Measurements from ENCODE around the gene MT1B.

Gene MT1B

DNA sequence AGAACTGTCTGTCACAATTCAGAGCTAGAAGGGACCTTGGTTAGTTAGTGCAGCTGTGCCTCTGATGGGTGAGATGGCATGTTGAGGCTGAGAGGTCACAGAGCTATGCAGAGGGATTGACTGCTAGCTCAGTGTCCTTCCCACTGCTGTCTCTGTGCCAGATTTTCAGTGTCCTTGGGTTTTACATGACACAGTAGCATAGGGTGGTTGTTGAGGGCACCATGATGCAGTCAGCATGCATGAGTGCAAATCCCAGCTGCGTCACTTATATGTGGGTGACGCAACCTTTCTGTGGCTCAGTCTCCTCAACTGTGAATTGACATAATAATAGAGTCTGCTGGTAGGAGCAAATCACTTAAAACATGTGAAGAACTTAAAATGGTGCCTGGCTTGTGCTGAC, 10.5 kb upstream of the MT1B start:
- peaks cover 73% of the 10 kb centered on the region for H3K27me3 ChIP-seq (ENCODE audit: control insufficient read depth, low read length)
- no peaks in the 10 kb centered on the region for H3K9me2 ChIP-seq (replicated peaks; ENCODE audit: control insufficient read depth, low read length)
- TF ChIP-seq, protein P1, sequence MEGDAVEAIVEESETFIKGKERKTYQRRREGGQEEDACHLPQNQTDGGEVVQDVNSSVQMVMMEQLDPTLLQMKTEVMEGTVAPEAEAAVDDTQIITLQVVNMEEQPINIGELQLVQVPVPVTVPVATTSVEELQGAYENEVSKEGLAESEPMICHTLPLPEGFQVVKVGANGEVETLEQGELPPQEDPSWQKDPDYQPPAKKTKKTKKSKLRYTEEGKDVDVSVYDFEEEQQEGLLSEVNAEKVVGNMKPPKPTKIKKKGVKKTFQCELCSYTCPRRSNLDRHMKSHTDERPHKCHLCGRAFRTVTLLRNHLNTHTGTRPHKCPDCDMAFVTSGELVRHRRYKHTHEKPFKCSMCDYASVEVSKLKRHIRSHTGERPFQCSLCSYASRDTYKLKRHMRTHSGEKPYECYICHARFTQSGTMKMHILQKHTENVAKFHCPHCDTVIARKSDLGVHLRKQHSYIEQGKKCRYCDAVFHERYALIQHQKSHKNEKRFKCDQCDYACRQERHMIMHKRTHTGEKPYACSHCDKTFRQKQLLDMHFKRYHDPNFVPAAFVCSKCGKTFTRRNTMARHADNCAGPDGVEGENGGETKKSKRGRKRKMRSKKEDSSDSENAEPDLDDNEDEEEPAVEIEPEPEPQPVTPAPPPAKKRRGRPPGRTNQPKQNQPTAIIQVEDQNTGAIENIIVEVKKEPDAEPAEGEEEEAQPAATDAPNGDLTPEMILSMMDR (IDR thresholded peaks at IDR 0.05; ENCODE audit: low read depth, low read length, poor library complexity, severe bottlenecking): no peak
- no peak for TF ChIP-seq EZH2phosphoT487 (IDR thresholded peaks at IDR 0.05; ENCODE audit: borderline replicate concordance, low read length)

DNA sequence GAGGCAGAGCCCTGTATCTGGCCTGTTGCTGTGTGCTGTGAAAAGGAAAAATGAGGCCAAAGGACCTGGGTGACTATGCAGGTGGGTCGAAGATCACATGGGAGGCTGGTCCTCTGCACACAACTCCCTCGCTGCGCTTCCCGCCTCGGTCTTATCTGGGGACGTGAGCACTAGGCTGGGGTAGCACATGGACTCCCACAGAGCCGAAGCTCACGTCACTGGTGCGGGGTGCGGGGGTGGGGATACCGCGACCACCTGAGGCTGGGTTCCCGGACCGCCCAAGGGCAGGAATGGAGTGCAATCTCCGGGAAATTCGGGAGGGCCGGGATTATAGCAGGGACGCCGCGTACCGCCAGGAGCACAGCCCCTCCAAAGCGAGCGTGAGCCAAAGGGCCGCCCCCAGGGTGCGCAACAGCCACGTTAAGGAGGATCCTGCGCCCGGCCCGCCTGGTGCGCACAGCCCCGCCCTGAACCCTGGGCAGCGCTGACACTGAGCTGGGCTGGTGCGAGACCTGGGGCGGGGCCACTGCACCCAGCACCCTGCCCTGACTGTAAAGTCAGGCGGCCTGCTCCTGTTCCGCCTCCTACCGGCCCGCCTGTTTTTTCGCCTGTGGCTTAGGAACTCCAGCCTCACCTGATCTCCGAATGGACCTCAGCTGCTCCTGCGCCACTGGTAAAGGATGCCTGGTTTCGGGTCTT, 8.5 kb upstream of the MT1B start:
- Histone ChIP-seq H3K4me1 (ENCODE audit: control insufficient read depth, low read length) (no peaks in the 10 kb centered on the region), H3K4me2 (ENCODE audit: low read length) (no peak overlapping the region), H3K27ac (ENCODE audit: low read depth, low read length) (no peak overlapping the region), H4K20me1 (ENCODE audit: control insufficient read depth, insufficient read depth, low read depth, low read length) (no peaks in the 10 kb centered on the region), H3K27me3 (ENCODE audit: control insufficient read depth, low read length) (peaks cover 80% of the 10 kb centered on the region), H3K4me3 (ENCODE audit: low read length) (no peak overlapping the region), H3K9me2 (replicated peaks; ENCODE audit: control insufficient read depth, low read length) (no peaks in the 10 kb centered on the region), H3K9me3 (ENCODE audit: control insufficient read depth, insufficient read depth, low read length) (no peaks in the 10 kb centered on the region), H3K79me2 (ENCODE audit: control insufficient read depth, low read length) (no peaks in the 10 kb centered on the region), H3K36me3 (ENCODE audit: control insufficient read depth, low read length) (no peaks in the 10 kb centered on the region), H3F3A (ENCODE audit: control insufficient read depth, insufficient read depth) (no peaks in the 10 kb centered on the region)
- TF ChIP-seq, protein P1 (IDR thresholded peaks at IDR 0.05; ENCODE audit: low read depth, low read length, poor library complexity, severe bottlenecking): peak; percentile 17
- TF ChIP-seq EZH2phosphoT487 (IDR thresholded peaks at IDR 0.05; ENCODE audit: borderline replicate concordance, low read length): no peak

More for the DNA sequence above, 10.5 kb upstream of the MT1B start:
- Histone ChIP-seq H3K4me2 (ENCODE audit: low read length) (no peak overlapping the region), H3F3A (ENCODE audit: control insufficient read depth, insufficient read depth) (no peaks in the 10 kb centered on the region), H3K4me1 (ENCODE audit: control insufficient read depth, low read length) (no peaks in the 10 kb centered on the region), H3K9me3 (ENCODE audit: control insufficient read depth, insufficient read depth, low read length) (no peaks in the 10 kb centered on the region), H3K79me2 (ENCODE audit: control insufficient read depth, low read length) (no peaks in the 10 kb centered on the region), H3K4me3 (ENCODE audit: low read length) (no peak overlapping the region), H4K20me1 (ENCODE audit: control insufficient read depth, insufficient read depth, low read depth, low read length) (no peaks in the 10 kb centered on the region), H3K27ac (ENCODE audit: low read depth, low read length) (no peak overlapping the region), H3K36me3 (ENCODE audit: control insufficient read depth, low read length) (no peaks in the 10 kb centered on the region)

DNA sequence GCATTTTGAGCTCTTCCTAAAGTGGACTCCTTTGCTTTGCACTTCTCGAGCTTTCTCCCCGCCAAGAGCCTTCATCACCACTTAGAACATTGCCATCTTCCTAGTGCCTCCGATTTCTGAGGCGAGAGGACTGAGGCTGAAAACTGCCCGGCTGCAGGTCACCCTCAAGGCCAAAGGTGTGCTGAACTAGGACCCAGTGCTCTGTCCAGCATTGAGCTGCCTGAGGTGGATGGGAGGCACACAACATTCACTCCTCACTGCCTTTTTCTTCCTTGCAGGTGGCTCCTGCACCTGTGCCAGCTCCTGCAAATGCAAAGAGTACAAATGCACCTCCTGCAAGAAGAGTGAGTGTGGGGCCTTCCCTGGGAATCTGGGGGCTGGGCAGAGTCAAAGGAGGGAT, 7.9 kb upstream of the MT1B start:
- Histone ChIP-seq H4K20me1 (ENCODE audit: control insufficient read depth, insufficient read depth, low read depth, low read length) (no peaks in the 10 kb centered on the region), H3K27ac (ENCODE audit: low read depth, low read length) (no peak overlapping the region), H3K4me1 (ENCODE audit: control insufficient read depth, low read length) (no peaks in the 10 kb centered on the region), H3K27me3 (ENCODE audit: control insufficient read depth, low read length) (peaks cover 86% of the 10 kb centered on the region), H3K79me2 (ENCODE audit: control insufficient read depth, low read length) (no peaks in the 10 kb centered on the region), H3F3A (ENCODE audit: control insufficient read depth, insufficient read depth) (no peaks in the 10 kb centered on the region), H3K4me3 (ENCODE audit: low read length) (no peak overlapping the region), H3K9me3 (ENCODE audit: control insufficient read depth, insufficient read depth, low read length) (no peaks in the 10 kb centered on the region), H3K9me2 (replicated peaks; ENCODE audit: control insufficient read depth, low read length) (no peaks in the 10 kb centered on the region), H3K4me2 (ENCODE audit: low read length) (no peak overlapping the region), H3K36me3 (ENCODE audit: control insufficient read depth, low read length) (no peaks in the 10 kb centered on the region)
- TF ChIP-seq EZH2phosphoT487 (IDR thresholded peaks at IDR 0.05; ENCODE audit: borderline replicate concordance, low read length): 0 out of 2 replicates have a peak, but pooled peaks have one; percentile 48
- TF ChIP-seq, protein P1 (IDR thresholded peaks at IDR 0.05; ENCODE audit: low read depth, low read length, poor library complexity, severe bottlenecking): no peak
